Stimulated activated CD8-positive, alpha-beta memory T cell treated with anti-CD3 and anti-CD28 coated beads, Interleukin-4, amount 100 ng/mL, for 4 hours (primary cell): ENCODE data around the gene TRIM52.
A peak's percentile ranks its signal among the peaks of the same experiment; 100 is the strongest.

Experiments used
- DNase-seq, 2 donors: peaks; one replicate each; pipeline ENCODE4 v3.0.0-alpha.2; 2020; ENCODE audit warnings: low read depth in 2 of 2, low spot score in 1 of 2

TRIM52 gene

DNA sequence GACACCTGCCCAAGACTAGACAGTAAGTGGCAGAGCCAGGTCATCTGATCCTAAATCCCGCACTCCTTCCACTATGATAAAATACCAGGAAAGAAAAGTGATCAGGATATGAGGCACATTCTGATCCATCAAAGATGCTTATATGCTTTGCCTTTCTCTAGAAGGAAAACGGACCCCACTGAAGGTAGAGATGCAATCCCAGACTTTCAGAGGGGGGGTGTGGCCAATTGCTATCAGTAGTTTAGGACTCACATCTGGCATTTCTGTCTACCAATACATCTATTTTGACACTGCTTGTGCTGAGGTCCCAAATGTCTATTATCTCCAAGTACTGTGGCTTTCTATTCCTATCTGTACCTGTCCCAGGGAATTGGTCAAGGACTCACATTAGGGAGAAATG, 1.7 kb downstream of the TRIM52 start:
- DNase-seq: no peak

DNA sequence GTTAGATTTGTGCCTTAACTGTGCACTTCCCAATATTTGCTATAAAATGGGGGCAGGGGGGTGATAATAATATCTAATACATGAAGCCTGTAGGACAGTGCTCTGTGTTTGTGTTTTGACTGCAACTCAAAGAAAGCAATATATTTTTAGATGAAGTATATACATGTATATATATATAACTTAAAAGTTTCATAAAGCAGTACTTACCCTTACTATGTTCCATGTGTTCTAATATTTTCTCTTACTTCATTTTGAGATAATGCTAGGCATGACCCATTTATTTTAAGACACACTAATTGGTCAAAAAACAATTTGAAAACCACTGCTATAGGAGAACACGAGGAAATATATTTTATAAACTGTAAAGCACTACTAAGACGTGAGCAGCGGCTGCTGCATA, 2.4 kb downstream of the TRIM52 start:
- DNase-seq: no peak

DNA sequence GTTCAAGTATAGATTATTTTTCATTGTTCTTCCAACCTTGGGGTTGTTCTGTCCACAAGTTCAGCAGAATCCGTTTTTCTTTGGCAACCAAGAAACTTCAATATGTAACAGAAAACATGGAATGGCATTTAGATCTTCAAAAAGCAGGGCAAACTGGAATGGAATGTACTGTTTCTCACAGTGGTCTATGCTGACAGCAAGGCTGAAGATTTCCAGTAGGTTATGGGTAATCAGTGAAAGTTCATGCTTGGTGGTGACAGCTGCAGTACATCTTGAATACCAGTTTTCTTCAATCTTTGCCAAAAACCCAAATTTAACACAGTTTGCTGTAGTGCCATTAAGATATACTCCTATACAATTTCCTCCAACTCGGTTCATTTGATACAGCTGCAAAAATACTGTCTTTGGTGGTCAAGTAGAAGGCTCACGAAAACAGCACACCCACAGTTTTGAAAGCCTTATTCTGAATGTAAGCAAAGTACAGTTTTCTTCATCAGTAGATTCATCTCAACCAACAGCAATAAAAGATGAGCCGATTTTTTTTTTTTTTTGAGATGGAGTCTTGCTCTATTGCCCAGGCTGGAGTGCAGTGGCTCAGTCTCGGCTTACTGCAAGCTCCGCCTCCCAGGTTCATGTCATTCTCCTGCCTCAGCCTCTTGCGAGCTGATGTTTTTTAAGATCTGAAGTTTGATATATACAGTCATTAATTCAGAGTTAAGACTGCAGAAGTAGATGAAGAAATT, 4.9 kb downstream of the TRIM52 start:
- no peak for DNase-seq

DNA sequence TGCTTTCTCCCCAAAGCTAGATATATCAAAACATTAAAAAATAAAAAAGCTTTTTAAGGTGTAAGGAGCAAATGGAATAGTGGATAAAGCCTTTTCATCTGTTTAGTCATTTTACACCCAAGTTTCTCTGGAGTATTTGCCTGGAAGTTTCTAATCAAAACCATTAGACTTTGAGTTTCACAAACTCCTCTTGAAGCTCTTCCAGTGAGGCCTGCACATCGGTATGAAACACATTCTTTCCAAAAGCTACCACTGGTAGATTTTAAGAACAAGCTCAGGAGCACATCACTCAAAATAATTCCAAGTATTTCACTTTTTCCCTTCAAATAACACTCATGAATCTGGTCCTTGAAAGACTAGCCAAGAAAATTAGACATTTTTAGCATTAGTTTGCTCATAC, 5.7 kb downstream of the TRIM52 start:
- DNase-seq: no peak

- no peak for DNase-seq
Observed at GRCh38 chr5:181248277-181248676, 12.7 kb downstream of the TRIM52 start.

DNA sequence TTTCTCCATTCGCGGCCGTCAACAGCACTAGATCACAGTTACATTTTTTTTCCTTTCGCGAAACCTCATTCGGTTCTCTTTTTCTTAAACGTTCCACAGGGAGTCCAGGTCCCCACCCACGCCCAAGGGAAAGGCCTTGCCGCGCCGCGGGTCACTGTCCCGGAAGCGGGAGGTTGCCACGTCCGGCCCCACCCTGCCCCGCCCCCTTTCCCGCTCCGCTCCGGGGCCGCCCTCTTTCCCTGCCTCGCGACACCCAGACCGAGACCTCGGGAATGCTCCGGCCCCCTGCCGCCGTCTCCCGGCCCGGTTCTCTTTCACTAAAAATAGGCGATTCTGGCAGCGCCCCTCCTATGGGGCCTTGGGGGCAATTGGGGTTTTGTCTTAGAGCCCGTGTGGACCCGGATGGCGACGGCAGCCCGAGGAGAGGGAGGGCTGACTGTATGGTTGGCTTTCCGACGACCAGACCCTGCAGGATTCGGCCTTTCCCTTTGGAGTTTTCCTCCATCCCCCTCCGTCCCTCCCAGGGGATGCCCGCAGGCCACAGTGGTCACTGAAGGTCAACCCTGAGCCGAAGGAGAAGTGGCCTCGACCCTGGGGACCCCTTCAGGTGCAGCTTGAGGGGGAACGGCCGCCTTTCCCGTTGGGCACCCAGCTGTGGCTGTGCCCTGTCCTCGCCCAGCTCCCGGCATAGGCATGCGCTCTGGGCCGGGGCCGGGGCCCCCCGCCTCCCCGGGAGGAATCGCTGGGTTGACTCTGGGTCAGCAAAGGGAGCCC, 14.5 kb downstream of the TRIM52 start:
- DNase-seq: peak; percentile 36 to 61

GRCh38 chr5:181245427-181246275, 15.3 kb downstream of the TRIM52 start:
- no peak for DNase-seq

DNA sequence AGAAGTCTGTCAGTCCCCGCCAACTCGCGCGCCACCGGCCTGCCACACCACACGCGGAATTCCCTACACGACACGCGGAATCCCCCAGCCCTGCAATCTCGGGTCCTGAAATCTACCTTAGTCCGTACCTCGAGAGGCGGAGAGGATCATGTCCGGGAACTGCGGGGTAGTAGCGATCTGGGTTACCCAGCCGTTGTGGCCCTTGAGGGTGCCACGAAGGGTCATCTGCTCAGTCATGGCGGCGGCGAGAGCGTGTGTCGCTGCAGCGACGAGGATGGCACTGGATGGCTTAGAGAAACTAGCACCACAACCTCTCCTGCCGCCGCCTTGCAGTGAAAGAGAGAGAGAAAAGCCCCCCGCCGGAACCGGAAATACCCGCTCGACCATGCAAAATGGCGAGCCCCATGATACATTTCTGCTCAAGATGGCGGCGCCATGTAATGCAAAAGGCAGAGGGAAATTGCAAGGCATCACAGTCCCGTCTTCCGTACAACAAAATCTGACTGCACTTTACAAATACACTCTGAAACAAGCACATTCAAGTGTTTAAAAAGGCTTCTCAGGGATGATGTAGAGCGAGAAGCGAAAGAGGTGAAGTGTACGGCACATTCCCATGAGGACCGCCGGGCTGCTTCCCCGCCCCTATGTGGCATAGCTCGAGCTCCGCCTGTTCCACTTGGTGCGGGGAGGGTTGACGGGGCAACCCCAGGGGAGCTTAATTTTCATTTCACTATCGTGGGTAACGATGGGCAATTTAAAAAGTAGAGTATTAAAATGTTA, 17.2 kb downstream of the TRIM52 start, which contains the start of gene RACK1:
Gene RACK1, minus strand, starts transcription at position 343 of the 780 bp plus-strand sequence. Its CDS starts 106 bp downstream, at position 237.
- peak; percentile 78 to 86 for DNase-seq

DNA sequence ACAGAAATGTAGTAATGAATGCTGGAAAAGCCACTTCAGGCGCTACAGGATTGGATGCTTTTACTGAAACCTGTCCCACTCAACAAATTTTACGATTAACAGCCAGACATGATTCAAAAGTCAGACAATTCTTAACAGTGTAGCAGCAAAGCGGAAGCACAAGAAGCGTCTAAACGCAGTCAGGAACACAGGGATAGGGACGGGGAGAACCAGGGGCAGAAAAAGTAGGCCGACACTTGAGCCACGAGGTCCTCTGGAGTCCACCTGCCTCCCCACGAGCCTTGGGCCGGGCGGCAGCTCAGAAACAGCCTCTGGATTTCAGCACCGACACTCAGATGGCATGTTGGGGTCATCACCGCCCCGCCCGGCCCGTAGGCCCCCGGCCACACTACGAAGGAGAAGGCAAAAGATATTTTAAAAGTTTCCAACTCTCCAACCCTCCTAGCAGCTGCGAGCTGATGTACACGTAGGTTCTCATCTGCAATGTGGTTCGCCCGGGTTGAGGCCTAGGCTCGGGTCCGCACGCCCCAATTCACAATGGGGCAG, 17.9 kb downstream of the TRIM52 start:
- DNase-seq: no peak

DNA sequence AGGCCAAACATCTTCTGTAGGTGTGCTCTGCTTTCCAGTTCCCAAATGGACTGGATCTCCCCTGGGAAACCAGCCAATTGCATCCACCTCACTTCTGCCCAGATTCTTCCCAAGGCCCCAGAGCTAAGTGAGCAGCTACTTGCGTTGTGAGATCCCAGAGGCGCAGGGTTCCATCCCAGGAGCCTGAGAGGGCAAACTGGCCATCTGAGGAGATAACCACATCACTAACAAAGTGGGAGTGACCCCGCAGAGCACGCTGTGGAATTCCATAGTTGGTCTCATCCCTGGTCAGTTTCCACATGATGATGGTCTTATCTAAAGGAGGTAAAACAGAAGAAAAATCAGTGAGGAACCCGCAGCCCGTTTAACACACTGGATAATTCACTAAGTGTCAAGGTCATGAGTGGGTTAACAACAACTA, 18.9 kb downstream of the TRIM52 start:
- DNase-seq: no peak

DNA sequence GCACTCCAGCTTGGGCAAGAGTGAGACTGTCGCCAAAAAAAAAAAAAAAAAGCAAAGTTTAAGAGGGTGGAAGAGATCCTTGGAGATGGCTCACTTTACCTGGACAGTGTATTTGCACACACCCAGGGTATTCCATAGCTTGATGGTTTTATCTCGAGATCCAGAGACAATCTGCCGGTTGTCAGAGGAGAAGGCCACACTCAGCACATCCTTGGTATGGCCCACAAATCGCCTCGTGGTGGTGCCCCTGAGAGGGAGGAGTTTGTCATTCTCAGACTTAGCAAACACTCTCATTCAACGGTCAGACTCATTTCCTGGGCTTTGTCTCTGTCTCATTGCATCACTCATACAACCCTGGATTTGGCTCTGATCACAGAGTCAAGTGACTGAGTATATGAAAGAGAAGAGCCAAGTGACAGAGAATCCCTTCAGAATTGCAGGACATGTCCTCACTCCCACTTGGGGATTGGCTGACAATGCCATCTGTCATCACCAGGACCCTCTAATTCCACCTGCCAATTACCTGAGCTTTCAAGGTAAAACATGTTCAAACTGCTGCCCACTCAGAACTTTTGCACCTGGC, 19.5 kb downstream of the TRIM52 start:
- DNase-seq: no peak

DNA sequence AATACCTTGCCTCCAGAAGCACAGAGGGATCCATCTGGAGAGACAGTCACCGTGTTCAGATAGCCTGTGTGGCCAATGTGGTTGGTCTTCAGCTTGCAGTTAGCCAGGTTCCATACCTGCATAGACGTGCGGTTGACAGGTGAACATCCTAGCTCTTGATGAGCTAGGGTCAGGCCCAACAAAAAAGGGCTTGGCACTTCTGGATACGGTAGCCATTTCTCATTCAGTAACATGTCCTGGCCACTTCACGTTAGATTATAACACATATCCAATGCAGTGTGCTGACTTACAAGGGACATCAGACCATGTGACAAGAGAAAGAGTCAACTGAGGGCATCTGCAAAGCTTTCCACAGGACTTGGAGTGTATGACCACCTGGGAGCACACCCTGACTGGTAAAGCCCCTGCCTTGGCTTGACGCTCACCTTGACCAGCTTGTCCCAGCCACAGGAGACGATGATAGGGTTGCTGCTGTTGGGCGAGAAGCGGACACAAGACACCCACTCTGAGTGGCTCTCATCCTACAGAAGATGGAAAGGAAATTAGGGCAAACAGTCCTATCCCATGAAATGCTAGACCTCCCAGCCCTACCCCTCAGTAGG, 21.8 kb downstream of the TRIM52 start:
- DNase-seq: no peak

GRCh38 chr5:181237729-181238385, 23.1 kb downstream of the TRIM52 start:
- DNase-seq: no peak

DNA sequence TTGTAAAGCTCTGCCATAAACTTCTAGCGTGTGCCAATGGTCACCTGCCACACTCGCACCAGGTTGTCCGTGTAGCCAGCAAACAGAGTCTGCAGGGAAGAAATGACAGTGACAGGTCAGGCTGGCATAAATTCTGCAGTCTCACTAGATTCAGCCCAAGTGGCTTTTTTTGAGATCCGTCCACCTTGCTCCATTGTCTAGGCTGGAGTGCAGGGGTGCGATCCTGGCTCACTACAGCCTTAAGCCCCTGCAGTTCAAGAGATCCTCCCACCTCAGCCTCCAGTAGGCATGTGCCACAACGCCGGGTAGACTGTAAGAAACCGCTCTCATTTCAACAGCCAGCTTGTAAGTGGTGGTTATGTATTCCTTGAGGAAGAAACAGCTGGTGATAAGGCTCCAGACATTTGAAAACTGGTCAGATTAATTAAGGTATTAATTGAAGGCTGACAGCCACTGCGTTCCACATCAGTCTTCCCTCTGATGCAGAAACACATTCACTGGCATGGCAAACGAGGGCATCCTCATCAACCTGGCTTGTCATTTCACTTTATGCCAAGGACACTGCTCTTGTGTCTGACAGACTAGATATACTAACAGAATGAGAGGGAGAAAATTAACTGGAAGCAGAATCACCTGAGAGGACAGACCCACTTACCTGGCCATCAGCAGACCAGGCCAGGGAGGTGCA, 23.8 kb downstream of the TRIM52 start:
- DNase-seq: no peak

- no peak for DNase-seq
Observed at GRCh38 chr5:181236471-181236870, 24.5 kb downstream of the TRIM52 start.

- DNase-seq: no peak
Observed at GRCh38 chr5:181235689-181236366, 25.1 kb downstream of the TRIM52 start.

GRCh38 chr5:181235323-181235688, 25.6 kb downstream of the TRIM52 start:
- no peak for DNase-seq
